Astrocyte of the hippocampus (primary cell): ENCODE results near the gene HAUS5.

Experiments used
- DNase-seq: peaks from one replicate; pipeline ENCODE4 v3.0.0; 2011; ENCODE audit warnings: low read depth, low spot score

The HAUS5 gene

DNA sequence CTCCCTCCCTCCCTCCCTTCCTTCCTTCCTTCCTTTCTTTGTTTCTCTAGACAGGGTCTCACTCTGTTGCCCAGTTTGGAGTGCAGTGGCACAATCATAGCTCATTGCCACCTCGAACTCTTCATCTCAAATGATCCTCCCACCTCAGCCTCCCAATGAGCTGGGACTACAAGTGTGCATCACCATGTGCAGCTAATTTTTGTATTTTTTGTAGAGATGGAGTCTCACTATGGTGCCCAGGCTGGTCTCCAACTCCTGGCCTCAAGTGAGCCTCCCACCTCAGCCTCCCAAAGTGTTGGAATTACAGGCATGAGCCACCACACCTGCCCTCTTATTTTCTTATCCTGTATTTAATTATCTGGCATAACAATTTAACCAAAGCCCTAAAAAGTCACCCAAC is 58.2 kb downstream of the HAUS5 start:
- no peak for DNase-seq

- DNase-seq = no peak
These were observed 59.3 kb downstream of the HAUS5 start for GRCh38 chr19:35671818-35672217.

DNA sequence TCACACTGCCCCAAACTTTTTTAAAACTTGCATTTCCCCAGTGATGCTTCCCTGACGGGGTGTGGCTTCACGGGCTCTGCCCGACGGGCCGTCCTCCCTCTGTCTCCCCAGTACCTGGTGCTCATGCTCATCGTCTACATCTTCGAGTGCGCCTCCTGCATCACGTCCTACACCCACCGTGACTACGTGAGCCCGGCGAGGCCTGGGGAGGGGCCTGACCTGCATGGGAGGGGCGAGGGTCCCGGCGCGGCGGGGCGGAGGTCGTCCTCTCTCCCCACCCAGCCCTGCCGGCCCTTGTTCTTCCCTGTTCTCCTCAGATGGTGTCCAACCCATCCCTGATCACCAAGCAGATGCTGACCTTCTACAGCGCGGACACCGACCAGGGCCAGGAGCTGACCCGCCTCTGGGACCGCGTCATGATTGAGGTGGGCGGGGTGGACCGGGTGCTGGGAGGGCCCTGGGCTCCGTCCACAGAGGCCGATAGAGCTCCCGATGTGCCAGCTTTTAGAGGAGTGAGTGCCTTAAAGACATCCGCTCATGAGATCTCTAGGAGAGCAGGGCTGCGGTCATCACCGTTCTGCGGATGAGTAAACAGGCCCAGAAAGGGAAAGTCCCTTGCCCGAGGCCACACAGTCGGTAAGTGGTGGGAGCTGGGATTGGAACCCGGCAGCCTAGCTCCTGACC is 60.7 kb downstream of the HAUS5 start:
- peak; percentile 49 for DNase-seq
